Measurements from ENCODE around the gene PRKAA1. TPM values are rescaled to one million over a fixed set of nuclear protein-coding genes. Genes with fewer than 3 reads are reported as not detected.

Gene PRKAA1
- polyA plus RNA-seq, 4 donors: 64.4 to 90.5 (median 85.4) TPM

DNA sequence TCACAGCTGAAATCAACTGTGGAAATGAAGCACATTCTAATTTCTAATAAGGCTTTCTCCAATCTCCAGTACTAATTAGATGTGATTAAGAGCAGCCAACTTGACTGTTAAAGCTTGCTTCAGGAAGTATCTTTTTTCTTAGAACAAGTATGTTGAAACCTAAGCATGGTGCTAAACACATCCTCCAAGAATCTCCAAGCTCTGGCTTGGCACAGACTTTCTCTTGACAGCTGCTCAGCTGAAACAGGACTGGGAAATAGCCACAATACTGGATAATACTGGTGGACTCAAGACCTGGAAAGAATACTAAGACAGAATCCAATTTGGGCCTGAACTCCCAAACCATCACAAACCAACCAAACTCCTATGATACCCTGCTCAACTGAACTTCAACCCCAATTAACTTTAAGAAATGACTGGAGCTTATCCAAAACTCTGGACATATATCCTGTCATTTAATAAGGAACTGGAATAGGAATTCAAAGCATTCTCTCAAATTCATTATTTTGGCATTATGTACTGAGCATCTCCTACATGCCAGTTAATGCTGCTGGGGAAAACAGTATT lies 16.2 kb downstream of the PRKAA1 start:
- no peak for DNase-seq (ENCODE audit: low read depth in 4 of 4, low spot score in 3 of 4)

DNA sequence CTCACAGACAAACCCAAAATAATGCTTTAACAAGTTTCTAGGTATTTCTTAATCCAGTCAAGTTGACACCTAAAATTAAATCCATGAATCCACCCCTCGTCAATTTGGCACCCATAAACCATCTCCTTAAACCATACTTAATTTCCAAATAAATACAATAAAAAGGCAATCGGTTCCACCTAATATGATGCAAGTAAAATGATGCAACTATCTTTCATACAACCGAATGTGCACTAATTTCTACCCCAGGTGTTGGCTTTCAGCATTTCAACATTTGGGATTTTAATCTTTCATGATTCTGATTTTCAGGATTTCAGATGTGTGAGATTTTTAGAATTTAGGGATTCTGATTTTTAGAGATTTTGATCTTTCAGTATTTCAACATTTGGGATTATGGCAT lies 17.3 kb downstream of the PRKAA1 start:
- DNase-seq (ENCODE audit: low read depth in 4 of 4, low spot score in 3 of 4): no peak

DNA sequence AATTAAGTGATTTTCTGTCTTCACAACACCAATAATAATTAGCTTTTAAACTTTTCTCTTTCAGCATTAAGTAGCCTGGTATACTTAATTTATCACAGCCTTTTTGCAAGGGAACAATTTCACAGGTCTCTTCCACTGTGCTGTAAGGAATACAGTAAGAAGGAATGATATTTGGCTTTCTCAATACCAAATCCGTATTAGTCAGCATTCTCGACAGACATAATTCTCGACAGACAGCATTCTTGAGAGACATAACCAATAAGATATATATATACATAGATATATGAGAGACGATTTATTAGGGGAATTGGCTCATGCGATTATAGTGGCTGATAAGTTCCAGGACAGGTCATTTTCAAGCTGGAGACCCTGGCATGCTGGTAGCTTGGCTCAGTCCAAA lies 18.0 kb downstream of the PRKAA1 start:
- DNase-seq (ENCODE audit: low read depth in 4 of 4, low spot score in 3 of 4): no peak

DNA sequence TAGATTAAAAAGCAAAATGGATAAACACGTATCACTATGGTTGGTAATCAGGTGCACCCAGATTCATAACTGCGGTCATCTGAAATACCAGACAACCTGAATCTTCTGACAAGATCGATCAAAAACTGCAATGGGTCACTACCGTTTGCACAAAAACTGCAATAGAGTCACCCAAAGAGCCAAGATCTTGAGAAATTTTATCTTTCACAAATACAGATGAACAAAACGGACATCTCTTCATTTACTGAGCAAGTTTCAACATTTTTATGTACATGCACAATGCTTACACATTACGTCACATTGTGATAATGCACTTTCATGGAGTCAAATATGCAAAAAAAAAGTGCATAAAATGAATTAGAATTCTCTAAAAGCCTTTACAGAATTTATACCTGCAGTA lies 18.6 kb downstream of the PRKAA1 start:
- no peak for DNase-seq (ENCODE audit: low read depth in 4 of 4, low spot score in 3 of 4)

DNA sequence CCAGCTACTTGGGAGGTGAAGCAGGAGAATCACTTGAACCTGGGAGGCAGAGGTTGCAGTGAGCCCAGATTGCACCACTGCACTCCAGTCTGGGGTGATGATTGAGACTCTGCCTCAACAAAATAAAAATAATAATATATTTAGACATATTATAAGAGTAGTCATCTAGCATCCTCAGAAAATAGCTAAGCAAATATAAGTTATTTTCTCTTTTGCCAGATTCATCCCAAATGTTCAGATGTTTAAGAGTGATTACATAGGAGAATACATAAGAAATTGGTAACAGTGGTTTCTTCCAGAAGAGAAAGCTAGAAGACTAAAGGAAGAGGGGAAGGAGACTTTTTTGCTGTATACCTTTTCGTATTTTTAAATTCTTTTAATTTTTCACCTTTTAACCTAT lies 20.0 kb downstream of the PRKAA1 start:
- DNase-seq (ENCODE audit: low read depth in 4 of 4, low spot score in 3 of 4): no peak

DNA sequence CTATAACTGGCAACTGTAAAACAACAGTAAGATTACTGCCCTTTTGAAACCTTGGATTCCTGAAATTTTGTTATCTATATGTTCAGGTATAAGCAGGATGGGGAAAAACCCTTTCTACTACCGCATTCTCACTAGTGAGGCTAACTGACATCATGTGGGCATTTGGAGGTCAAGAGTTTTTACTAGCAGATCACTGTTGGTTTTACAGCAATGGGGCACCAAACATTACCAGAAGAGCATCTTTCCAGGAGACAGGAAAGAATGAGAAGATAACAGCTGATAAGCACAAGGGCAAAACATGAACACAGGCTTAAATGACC lies 21.6 kb downstream of the PRKAA1 start:
- no peak for DNase-seq (ENCODE audit: low read depth in 4 of 4, low spot score in 3 of 4)

DNA sequence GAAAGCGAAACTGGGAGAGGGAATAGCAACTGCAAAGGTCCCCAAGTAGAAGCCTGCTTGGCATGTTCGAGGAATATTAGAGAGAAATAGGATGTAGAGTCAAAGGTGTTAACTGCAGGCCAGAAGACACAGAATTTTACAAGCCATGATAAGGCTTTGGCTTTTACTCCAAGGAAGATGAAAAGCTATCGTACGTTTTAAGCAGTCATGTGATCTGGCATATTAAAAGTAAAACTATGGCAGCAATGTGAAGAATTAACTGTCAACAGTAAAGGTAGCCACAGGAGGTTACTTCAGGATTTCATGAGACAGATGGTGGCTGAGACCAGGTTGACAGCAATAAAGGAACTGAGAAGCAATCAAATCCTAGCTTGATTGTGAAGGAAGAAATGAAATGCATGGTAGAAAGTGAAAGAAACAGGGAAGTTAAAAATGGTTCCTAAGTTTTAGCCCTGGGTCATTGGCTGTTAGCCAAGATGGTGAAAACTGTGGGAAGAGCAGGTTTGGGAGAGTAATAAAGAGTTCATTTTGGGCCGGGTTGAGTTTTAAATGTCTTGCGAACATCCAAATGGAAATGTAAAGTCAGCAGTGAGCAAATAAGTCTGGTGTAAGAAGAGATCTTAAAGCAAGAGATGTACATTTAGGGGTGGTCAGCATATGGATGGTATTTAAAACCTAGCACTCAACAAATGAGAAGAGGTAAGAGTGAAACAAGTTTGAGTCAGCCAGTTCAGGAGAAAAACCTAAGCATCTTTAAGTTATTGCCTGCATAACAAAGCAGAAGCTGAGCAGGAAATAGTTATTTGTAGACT lies 22.1 kb downstream of the PRKAA1 start:
- no peak for DNase-seq (ENCODE audit: low read depth in 4 of 4, low spot score in 3 of 4)

DNA sequence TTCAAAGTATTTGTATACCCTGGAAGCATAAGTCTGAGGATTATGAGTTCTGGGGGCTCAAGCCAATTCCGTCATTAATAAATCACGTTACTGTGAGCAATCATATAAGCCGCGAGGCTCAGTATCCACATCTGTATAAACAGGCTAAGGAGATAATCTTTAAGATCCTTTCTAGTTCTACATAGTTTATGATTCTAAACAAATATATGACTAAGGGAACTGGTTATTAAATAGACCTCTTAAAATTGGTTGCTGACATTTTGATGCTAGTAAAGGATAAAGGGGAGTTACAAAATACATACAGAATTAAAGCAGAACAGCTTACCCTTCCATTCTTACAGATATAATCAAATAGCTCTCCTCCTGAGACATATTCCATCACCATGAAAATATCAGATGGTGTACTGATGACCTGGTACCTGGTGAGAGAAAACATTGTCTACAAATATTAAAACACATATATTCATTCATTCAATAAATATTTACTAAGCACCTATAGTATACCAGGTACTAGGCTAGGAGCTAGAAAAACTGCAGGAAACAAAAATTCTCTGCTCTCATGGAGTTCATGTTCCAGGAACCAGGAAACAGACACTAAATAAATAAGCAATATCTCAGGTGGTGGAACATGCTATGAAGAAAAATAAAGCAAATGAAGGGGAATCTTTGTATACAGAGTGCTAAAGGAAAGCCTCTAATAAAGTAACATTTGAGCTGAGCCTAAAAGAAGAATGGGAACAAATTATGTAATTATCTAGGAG lies 22.9 kb downstream of the PRKAA1 start:
- DNase-seq (ENCODE audit: low read depth in 4 of 4, low spot score in 3 of 4): no peak

DNA sequence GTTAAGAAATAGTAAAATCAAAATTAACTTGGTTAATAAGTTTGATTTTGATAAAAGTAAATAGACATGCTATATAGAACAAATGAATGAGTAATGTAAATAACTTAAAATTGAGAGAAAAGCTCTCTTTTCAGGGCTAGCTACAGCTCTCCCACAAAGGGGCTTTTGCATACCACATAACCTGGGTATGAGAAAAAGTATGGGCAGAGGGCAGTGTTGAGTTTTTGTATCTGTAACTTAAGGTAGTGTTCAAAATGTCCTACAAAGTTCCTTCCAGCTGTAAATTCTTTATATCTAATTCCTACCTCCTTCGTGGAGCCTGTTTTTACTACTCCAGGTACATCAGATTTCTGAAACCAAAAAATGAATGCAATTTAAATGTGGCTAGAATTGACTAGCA lies 23.6 kb downstream of the PRKAA1 start:
- no peak for DNase-seq (ENCODE audit: low read depth in 4 of 4, low spot score in 3 of 4)

DNA sequence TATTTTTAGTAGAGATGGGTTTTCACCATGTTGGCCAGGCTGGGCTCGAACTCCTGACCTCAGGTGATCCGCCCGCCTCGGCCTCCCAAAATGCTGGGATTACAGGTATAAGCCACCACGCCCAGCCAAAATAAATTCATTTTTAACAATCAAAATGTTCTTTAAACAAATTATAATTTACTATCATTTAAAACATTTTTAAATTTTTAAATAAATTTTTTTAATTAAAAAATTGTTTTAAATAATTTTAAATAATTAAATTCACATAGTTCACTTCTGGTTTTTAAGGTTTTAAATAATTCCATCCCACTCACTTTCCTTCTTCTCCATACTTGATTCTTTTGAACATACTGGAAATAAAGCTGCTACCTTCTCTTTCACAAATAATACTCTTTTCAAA lies 27.4 kb downstream of the PRKAA1 start:
- no peak for DNase-seq (ENCODE audit: low read depth in 4 of 4, low spot score in 3 of 4)

DNA sequence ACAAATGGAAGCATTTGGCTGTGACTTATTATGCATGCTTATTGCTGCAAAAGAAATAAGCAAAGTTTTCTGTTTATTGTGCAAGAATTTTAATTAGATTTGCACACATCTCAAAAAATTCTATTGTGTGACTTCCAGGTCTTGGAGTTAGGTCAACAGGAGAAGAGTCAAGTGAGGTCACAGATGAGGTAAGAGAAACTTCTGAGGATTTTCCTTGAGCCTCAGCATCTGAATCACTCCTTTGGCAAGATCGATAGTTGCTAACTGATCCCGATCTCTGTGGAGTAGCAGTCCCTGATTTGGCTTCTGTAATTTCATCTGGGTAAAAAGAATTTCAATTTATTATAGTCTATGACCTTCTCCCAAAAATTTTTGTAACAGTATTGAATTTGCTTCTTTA lies 35.5 kb downstream of the PRKAA1 start:
- DNase-seq (ENCODE audit: low read depth in 4 of 4, low spot score in 3 of 4): no peak

DNA sequence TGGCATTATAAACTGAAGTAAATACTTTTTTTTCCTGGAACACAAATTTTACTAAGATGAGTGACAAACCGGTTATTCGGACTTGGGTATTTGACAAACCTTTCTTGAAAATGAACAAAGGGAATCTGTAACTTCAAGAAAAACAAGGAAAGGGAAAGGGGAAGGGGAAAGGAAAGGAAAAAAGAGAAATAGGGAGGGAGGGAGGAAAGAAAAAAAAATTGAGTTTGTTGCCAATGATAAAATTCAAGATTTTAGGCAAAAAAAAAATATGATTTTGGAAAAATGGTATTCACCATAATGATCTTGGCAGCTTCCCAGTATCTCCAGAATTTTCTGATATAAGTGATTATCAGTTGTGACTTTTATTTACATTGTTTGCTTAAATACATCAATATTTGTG lies 40.8 kb downstream of the PRKAA1 start:
- no peak for DNase-seq (ENCODE audit: low read depth in 4 of 4, low spot score in 3 of 4)

DNA sequence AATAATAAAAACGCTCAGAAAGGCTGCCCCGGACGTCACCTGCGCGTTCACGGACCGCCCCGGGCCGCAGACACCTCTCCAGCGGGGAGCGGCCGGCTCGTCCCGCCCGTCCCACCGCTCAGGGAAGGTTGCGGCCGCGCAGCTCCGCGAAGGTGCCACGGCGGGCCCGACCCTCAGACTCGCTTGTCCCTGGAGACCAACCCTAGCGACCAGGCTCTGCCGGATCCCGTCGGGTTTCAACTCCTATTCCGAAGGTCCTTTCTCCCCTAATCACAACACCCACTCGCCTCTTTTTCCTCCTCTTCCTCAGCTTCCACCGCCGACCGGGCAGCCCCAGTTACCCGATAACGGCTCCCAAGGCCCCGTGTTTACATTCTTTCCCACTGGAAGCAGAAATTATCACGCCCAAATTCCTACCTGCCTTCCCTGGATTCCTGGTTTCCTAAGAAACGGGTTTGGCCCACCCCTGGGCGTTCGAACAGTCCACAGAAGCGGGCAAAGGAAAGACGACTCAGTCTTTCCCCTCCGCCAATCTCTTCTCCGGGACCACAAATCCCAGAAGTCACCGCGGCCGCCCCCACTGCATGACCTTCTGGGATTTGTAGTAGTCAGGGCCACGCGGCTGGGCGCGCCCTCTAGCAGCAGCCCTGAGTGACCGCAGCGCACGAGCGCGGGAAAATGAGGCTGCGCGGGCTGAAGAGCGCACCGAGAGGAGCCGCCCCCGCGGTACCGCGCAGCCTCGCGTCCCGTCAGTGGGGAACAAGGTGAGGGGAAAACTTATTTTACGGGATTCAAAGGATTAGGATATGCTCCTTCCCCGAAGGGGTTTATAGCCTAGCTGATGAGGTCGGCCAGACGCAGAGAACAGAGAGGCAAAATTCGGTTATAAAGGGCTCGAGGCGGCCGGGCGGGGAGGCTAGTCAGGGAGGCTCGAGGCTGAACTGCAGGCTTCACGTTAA lies 42.5 kb downstream of the PRKAA1 start, which contains the start of gene TTC33:
Gene TTC33 (minus strand): TSS at position 555 of the 959 bp plus-strand sequence. CDS start 8,943 bp downstream, outside the sequence.
- peak; percentile 83 to 92 (median 90) for DNase-seq (ENCODE audit: low read depth in 4 of 4, low spot score in 3 of 4)

DNA sequence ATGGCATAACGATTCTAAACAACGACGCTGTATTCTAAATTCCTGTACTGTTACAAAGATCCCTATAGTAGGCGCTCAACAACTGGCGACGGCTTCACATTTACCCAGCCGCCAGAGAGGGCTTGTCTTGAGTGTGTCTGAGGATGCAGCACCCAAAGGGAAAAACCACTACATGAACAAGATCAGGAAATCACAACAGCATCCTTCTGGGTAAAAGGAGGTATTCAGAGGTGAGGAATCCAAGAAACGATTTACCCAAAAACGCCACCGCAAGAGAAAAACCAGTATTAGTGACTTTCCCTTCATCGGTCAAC lies 43.1 kb downstream of the PRKAA1 start:
- DNase-seq (ENCODE audit: low read depth in 4 of 4, low spot score in 3 of 4): peak; percentile 63 to 83 (median 77)

DNA sequence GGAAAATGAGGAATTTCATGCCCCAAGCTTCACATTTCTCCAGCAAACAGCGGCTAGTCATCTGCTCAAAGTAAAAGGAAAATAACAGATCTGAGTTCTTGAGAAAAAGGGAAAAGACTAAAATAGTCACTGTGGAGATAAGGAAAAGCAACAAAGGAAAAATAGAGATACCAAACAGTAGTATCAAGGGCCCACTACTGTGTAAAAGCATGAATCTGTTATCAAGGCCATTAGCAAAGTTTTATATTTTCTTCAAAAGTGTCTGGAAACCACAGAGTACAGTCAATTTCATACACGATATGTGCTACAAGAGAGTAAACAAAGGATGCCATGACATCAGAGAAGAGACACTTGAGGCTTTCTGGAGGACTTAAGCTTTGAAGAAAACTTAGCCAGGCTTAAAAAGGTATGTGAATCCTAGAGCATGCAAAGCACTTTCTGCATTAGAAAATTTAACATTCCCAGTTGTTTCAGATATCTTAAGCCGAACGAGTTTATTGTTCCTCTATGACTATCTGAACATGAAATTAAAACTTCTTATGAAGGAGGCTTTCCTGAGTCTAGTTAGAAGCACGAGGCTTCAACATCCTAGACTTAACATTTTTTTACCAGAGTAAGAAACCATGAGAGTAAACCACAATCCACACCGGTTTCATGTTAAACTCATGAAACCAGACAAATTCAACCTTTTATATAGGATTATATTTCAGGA lies 43.6 kb downstream of the PRKAA1 start:
- DNase-seq (ENCODE audit: low read depth in 4 of 4, low spot score in 3 of 4): peak in 2 of 4 donors; percentile 8 to 35

DNA sequence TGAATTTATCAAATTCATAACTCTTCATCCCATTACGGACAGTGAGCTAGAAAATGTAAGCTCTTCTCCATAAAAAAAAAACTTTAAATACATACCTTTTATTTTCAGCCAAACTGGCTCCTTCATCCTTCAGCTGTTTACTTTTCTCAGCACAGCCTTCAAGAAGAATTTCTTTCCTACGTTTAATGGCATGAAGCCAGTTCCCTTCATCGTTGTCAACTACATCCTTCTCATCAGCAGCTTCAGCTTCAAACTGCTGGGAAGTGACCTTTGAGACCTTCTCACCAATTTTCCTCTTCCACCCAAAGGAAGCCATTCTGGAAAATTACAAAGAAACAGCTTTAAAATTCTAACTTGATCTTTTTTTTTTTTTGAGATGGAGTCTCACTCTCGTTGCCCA lies 51.5 kb downstream of the PRKAA1 start:
- no peak for DNase-seq (ENCODE audit: low read depth in 4 of 4, low spot score in 3 of 4)

DNA sequence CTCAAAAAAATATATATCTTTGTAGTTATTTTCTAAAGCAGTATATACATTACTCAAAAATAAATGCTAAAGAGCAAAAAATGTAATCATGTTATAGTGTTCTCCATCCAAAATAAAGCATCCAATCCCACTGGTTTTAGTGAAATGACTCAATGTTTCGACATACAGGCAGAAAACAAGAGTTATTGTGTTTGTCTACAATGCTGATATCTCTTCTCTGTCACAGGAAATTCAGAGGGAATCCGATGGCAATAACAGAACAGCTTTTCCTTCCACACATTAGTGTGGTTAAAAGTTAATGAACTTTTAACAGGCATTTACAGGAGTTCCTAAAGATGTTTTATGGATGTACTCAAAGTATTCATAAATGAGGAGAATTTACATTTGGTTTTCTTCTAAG lies 54.4 kb downstream of the PRKAA1 start:
- no peak for DNase-seq (ENCODE audit: low read depth in 4 of 4, low spot score in 3 of 4)

DNA sequence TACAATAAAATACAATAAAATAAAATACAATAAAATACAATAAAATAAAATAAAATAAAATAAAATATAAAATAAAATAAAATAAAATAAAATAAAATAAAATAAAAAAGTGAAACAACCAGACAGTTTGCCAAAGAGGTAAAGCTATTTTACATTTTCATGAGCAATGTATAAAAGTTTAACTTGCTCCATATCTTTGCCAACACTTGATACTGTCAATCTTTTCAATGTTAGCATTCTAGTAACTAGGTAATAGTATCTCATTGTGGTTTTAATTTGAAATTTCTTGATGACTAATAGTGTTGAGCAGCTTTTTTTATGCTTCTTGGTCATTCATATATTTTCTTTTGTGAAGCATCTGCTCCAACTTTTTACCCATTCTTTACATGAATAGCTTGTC lies 59.7 kb downstream of the PRKAA1 start:
- DNase-seq (ENCODE audit: low read depth in 4 of 4, low spot score in 3 of 4): no peak

DNA sequence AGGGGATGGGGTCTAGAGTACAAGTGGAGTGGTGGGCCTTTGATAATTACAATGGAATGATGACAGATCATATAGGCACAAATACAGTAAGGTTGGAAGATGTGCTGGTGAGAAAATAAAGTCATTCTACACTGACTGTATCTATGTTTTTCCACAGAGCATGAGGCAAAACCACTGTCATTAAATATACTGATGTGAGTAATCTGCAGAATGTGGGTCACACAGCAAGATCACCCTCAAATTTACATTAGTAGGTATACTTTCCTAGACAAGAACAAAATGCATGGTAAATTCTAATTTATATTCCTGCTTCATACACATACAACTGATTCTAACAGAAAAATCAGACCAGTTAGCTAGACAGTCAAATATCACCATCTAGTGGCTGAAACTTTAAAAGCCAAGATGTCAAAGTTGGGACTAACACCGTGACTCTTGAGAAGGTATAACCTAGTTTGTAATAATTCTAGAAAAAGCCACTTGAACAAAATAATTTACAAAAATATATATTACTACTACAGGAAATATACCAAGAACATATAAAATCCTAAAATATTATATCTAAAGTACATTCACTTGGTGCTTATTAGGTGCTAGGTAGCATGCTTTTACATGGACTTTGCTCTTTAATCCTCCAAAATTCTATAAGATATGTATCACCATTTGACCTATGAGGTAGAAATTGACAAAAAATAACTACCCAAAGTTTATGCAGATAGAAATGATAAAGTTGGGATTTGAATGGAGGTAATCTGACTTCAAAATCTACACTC lies 61.9 kb downstream of the PRKAA1 start:
- peak in 3 of 4 donors; percentile 29 to 47 (median 32) for DNase-seq (ENCODE audit: low read depth in 4 of 4, low spot score in 3 of 4)

Data from right renal pelvis (tissue), 4 donors.